Measurements from ENCODE around the gene CFAP206. TPM values are rescaled to one million over a fixed set of nuclear protein-coding genes. Genes with fewer than 3 reads are reported as not detected.

The CFAP206 gene
- total RNA-seq, 1 experiment from 2014 or later: not detected

- Histone ChIP-seq H3K4me1 (ENCODE audit: insufficient read depth, low read length) (no peaks in the 10 kb centered on the region), H3K9me3 (ENCODE audit: control insufficient read depth, low read depth, low read length) (no peaks in the 10 kb centered on the region), H3K14ac (ENCODE audit: insufficient read depth, low read length) (no peak overlapping the region), H4K91ac (ENCODE audit: insufficient read length, low read depth, low read length) (no peak overlapping the region), H4K20me1 (ENCODE audit: control insufficient read depth, insufficient read depth, insufficient read length) (no peaks in the 10 kb centered on the region), H2BK120ac (ENCODE audit: low read depth, low read length, poor library complexity, severe bottlenecking) (no peak overlapping the region), H2BK12ac (ENCODE audit: insufficient read length, low read depth, low read length) (no peak overlapping the region), H2AK5ac (ENCODE audit: insufficient read length, low read length) (no peak overlapping the region), H3K56ac (ENCODE audit: insufficient read length, low read depth, low read length) (no peak overlapping the region), H3K23ac (ENCODE audit: insufficient read length, low read depth, low read length) (no peak overlapping the region), H3K4me2 (ENCODE audit: insufficient read depth, insufficient read length, low read length) (no peak overlapping the region), H3K23me2 (ENCODE audit: insufficient read length, low read depth, low read length, poor library complexity, severe bottlenecking) (no peaks in the 10 kb centered on the region), H3K18ac (ENCODE audit: insufficient read length, low read depth, low read length) (no peak overlapping the region), H3K27ac (ENCODE audit: insufficient read length, low read depth, low read length) (no peak overlapping the region), H2BK5ac (ENCODE audit: insufficient read length, low read length) (no peak overlapping the region), H3K79me2 (ENCODE audit: insufficient read depth, low read length) (no peaks in the 10 kb centered on the region), H4K5ac (ENCODE audit: insufficient read length, low read depth, low read length) (no peak overlapping the region), H2BK20ac (ENCODE audit: low read depth, low read length, poor library complexity, severe bottlenecking) (no peak overlapping the region), H3K27me3 (ENCODE audit: insufficient read depth, low read length) (no peaks in the 10 kb centered on the region), H2AFZ (ENCODE audit: low read length) (no peak overlapping the region), H3T11ph (ENCODE audit: low read length) (no peak overlapping the region), H2BK15ac (ENCODE audit: low read depth, low read length) (no peak overlapping the region), H4K8ac (replicated peaks; ENCODE audit: insufficient read length, low read depth, low read length) (no peak overlapping the region), H3K9ac (ENCODE audit: extremely low read depth, insufficient read length, low read length) (no peak overlapping the region), H3K4ac (ENCODE audit: low read depth, low read length) (no peak overlapping the region), H3K79me1 (ENCODE audit: insufficient read depth, low read depth, low read length, poor library complexity, severe bottlenecking) (no peaks in the 10 kb centered on the region)
- Mint-ChIP-seq H3K27me3 (ENCODE audit: low read depth) (no peaks in the 10 kb centered on the region), H3K4me1 (no peaks in the 10 kb centered on the region), H3K9me3 (no peaks in the 10 kb centered on the region), H3K36me3 (ENCODE audit: insufficient read depth in 1 of 3, low read depth in 3 of 3) (no peaks in the 10 kb centered on the region), H3K4me3 (no peak overlapping the region), H3K27ac (no peak overlapping the region)
- WGBS (ENCODE audit: extremely low coverage, insufficient read length, low lambda C conversion rate): no CpG with 5 or more reads among the region's 1 CpG
- no peak for DNase-seq
- no peak for TF ChIP-seq CTCF (conservative IDR thresholded peaks at IDR 0.05)
Observed at GRCh38 chr6:87384038-87384437, 23.7 kb upstream of the CFAP206 start.

All from H9 (cell line).